Neural cell (in vitro differentiated cells): Measurements from ENCODE around the gene FILIP1L. TPM values are rescaled to one million over a fixed set of nuclear protein-coding genes. Genes with fewer than 3 reads are reported as not detected.

Source experiments
- H2AFZ ChIP-seq: fragments of 200-600, 300-800 bp; sonication (generic), shearing (Covaris generic); 2 replicates; pipeline ENCODE4 v1.6.0; 2014; ENCODE audit warnings: low read depth, mild to moderate bottlenecking, antibody characterized with exemption, low read length, moderate library complexity
- H3F3A ChIP-seq: fragments of 200-600 bp; shearing (Covaris generic); 2 replicates; pipeline ENCODE4 v1.6.1; 2016; ENCODE audit warnings: mild to moderate bottlenecking, moderate library complexity, mixed read lengths, antibody characterized with exemption, low read length; ENCODE audit not compliant: insufficient read depth, poor library complexity, severe bottlenecking
- H3K27ac ChIP-seq: fragments of 200-600, 300-800 bp; sonication (generic), shearing (Covaris generic); 2 replicates; pipeline ENCODE4 v1.5.1; 2014; ENCODE audit warnings: mild to moderate bottlenecking, low read length, moderate library complexity
- H3K27me3 ChIP-seq: fragments of 300-800, 200-600 bp; sonication (generic), shearing (Covaris generic); 2 replicates; pipeline ENCODE4 v1.6.0; 2014; ENCODE audit warnings: mild to moderate bottlenecking, low read depth, low read length, moderate library complexity; ENCODE audit not compliant: insufficient read depth
- H3K36me3 ChIP-seq: fragments of 300-800, 200-600 bp; sonication (generic), shearing (Covaris generic); 2 replicates; pipeline ENCODE4 v1.5.1; 2014; ENCODE audit warnings: mild to moderate bottlenecking, antibody characterized with exemption, low read length, moderate library complexity; ENCODE audit not compliant: insufficient read depth
- H3K4me2 ChIP-seq: fragments of 300-800, 200-600 bp; sonication (generic), shearing (Covaris generic); 2 replicates; pipeline ENCODE4 v1.6.0; 2014; ENCODE audit warnings: mild to moderate bottlenecking, low read length
- H3K4me3 ChIP-seq: fragments of 300-800, 200-600 bp; sonication (generic), shearing (Covaris generic); 2 replicates; pipeline ENCODE4 v1.5.1; 2014; ENCODE audit warnings: mild to moderate bottlenecking, low read length, moderate library complexity
- H3K79me2 ChIP-seq: fragments of 200-600 bp; shearing (Covaris generic); replicated peaks from 2 replicates; pipeline ENCODE4 v1.6.0; 2014; ENCODE audit warnings: mild to moderate bottlenecking, low read length, moderate library complexity; ENCODE audit not compliant: insufficient read depth
- H3K9ac ChIP-seq: fragments of 300-800, 200-600 bp; sonication (generic), shearing (Covaris generic); 2 replicates; pipeline ENCODE4 v1.6.1; 2016; ENCODE audit warnings: mild to moderate bottlenecking, low read length, mixed read lengths
- H3K9me2 ChIP-seq: fragments of 200-600 bp; shearing (Covaris generic); 2 replicates; pipeline ENCODE4 v1.6.1; 2016; ENCODE audit warnings: mild to moderate bottlenecking, low read length, mixed read lengths; ENCODE audit not compliant: insufficient read depth
- H3K9me3 ChIP-seq: fragments of 200-600, 300-800 bp; sonication (generic), shearing (Covaris generic); 2 replicates; pipeline ENCODE4 v1.6.1; 2016; ENCODE audit warnings: mild to moderate bottlenecking, mixed run types, low read length, moderate library complexity, mixed read lengths
- H4K20me1 ChIP-seq: fragments of 200-600 bp; shearing (Covaris generic); 2 replicates; pipeline ENCODE4 v1.6.1; 2016; ENCODE audit warnings: mild to moderate bottlenecking, mixed run types; ENCODE audit not compliant: insufficient read depth
- CTCF ChIP-seq: fragments of 450-650 bp; IDR thresholded peaks from 2 replicates; pipeline ENCODE4 v1.5.1; 2014; ENCODE audit warnings: antibody characterized with exemption, mild to moderate bottlenecking, moderate library complexity; ENCODE audit not compliant: poor library complexity, severe bottlenecking
- EP300 ChIP-seq: fragments of 450-650 bp; conservative IDR thresholded peaks from 2 replicates; pipeline ENCODE4 v1.6.1; 2014; ENCODE audit warnings: antibody characterized with exemption, mild to moderate bottlenecking, moderate library complexity; ENCODE audit not compliant: poor library complexity, severe bottlenecking
- EZH2 ChIP-seq: fragments of 200-600, 300-800 bp; shearing (Covaris generic), sonication (generic); IDR thresholded peaks from 2 replicates; pipeline ENCODE4 v1.6.1; 2014; ENCODE audit warnings: antibody characterized with exemption, low read length, borderline replicate concordance, mild to moderate bottlenecking; ENCODE audit not compliant: insufficient read depth, poor library complexity, severe bottlenecking
- MXI1 ChIP-seq: fragments of 450-650 bp; conservative IDR thresholded peaks from 2 replicates; pipeline ENCODE4 v1.6.1; 2014; ENCODE audit warnings: antibody characterized with exemption, mild to moderate bottlenecking; ENCODE audit not compliant: poor library complexity, severe bottlenecking
- RAD21 ChIP-seq: fragments of 450-650 bp; conservative IDR thresholded peaks from 2 replicates; pipeline ENCODE4 v1.6.1; 2014; ENCODE audit warnings: antibody characterized with exemption, mild to moderate bottlenecking, moderate library complexity
- REST ChIP-seq: IDR thresholded peaks from 2 replicates; pipeline ENCODE4 v1.6.1; 2012; ENCODE audit warnings: borderline replicate concordance
- SMC3 ChIP-seq: fragments of 450-650 bp; conservative IDR thresholded peaks from 2 replicates; pipeline ENCODE4 v1.6.1; 2014; ENCODE audit warnings: antibody characterized with exemption, mild to moderate bottlenecking, moderate library complexity; ENCODE audit not compliant: poor library complexity
- TAF1 ChIP-seq: IDR thresholded peaks from 2 replicates; pipeline ENCODE4 v1.6.1; 2012; ENCODE audit warnings: low read depth
- polyA plus RNA-seq: library from polyadenylated mRNA; depleted of rRNA; stranded (reverse); fragments of >200 nt; gene quantifications from 2 replicates; pipeline ENCODE4 v1.2.3, GENCODE V29; 2014

FILIP1L gene
- polyA plus RNA-seq, 1 donor from 2014 or later: 0.27 TPM

GRCh38 chr3:100045696-100046095 lies 68.6 kb downstream of the FILIP1L start (continued):
- TF ChIP-seq REST: no peak

- no peaks in the 10 kb centered on the region for H3F3A ChIP-seq
- H3K4me2 ChIP-seq: no peak overlapping the region
- no peaks in the 10 kb centered on the region for H3K9me3 ChIP-seq
- no peaks in the 10 kb centered on the region for H3K9me2 ChIP-seq
- no peak for TF ChIP-seq CTCF
- H3K27ac ChIP-seq: no peak overlapping the region
- no peak overlapping the region for H3K9ac ChIP-seq
- no peaks in the 10 kb centered on the region for H3K27me3 ChIP-seq
- H4K20me1 ChIP-seq: no peaks in the 10 kb centered on the region
- H3K36me3 ChIP-seq: no peaks in the 10 kb centered on the region
- no peak overlapping the region for H3K4me3 ChIP-seq
- H3K79me2 ChIP-seq: no peaks in the 10 kb centered on the region
- H2AFZ ChIP-seq: no peak overlapping the region
Measured at GRCh38 chr3:100044369-100044768, 69.9 kb downstream of the FILIP1L start.

- Histone ChIP-seq H3K27me3 (no peaks in the 10 kb centered on the region), H3K27ac (no peak overlapping the region), H3K79me2 (no peaks in the 10 kb centered on the region), H2AFZ (no peak overlapping the region), H3K9ac (no peak overlapping the region), H4K20me1 (no peaks in the 10 kb centered on the region), H3K9me3 (no peaks in the 10 kb centered on the region), H3K9me2 (no peaks in the 10 kb centered on the region), H3K4me2 (no peak overlapping the region), H3K36me3 (no peaks in the 10 kb centered on the region), H3K4me3 (no peak overlapping the region), H3F3A (no peaks in the 10 kb centered on the region)
- no peak for TF ChIP-seq EP300
- no peak for TF ChIP-seq MXI1
- TF ChIP-seq EZH2: no peak
- TF ChIP-seq TAF1: no peak
- no peak for TF ChIP-seq RAD21
- no peak for TF ChIP-seq SMC3
- no peak for TF ChIP-seq CTCF
Measured at GRCh38 chr3:100043271-100043670, 71.0 kb downstream of the FILIP1L start.
